Skin epidermis (tissue), 12 donors: Measurements from ENCODE around the gene ZNF682.
A peak's percentile ranks its signal among the peaks of the same experiment; 100 is the strongest.
"Not testable (repeated sequence)": the region's sequence is repeated elsewhere in the genome, so short reads cannot be mapped to it uniquely, and the experiment has no call there.

Experiments used
- H3K27ac ChIP-seq, 21 experiments: fragments of 200-600 bp; sonication (generic) in 11 of 21; one replicate each; pipeline ENCODE4 v1.5.0; 2020; ENCODE audit warnings: mild to moderate bottlenecking in 3 of 21, inconsistent platforms in 2 of 21, moderate library complexity in 2 of 21
- H3K4me3 ChIP-seq, 7 experiments: fragments of 200-600 bp; sonication (generic) in 2 of 7; one replicate each; pipeline ENCODE4 v1.5.0; 2020; ENCODE audit warnings: inconsistent platforms in 2 of 7, mild to moderate bottlenecking in 2 of 7, moderate library complexity in 1 of 7

Gene ZNF682

GRCh38 chr19:20039203-20039723, at the start of gene ZNF682:
TSS of gene ZNF682 (minus strand) at chr19:20039505. CDS start at chr19:20039345, 160 bp downstream.
- Histone ChIP-seq H3K4me3 (peak within 1 kb of the TSS; percentile 58 to 96 (median 84)), H3K27ac (peak within 1 kb of the TSS in 20 of 21 experiments; percentile 51 to 91 (median 74))

GRCh38 chr19:20082876-20083275, 43.6 kb upstream of the ZNF682 start:
- H3K4me3 ChIP-seq, H3K27ac ChIP-seq: not testable (repeated sequence)

- not testable (repeated sequence) for H3K27ac ChIP-seq, H3K4me3 ChIP-seq
Observed at GRCh38 chr19:20082232-20082833, 43.0 kb upstream of the ZNF682 start.

- no peak overlapping the region for H3K4me3 ChIP-seq
- no peak overlapping the region for H3K27ac ChIP-seq
Observed at GRCh38 chr19:20080656-20081055, 41.4 kb upstream of the ZNF682 start.

GRCh38 chr19:20079476-20079875, 40.2 kb upstream of the ZNF682 start:
- no peak overlapping the region for H3K4me3 ChIP-seq
- no peak overlapping the region for H3K27ac ChIP-seq

GRCh38 chr19:20078581-20079031, 39.3 kb upstream of the ZNF682 start:
- Histone ChIP-seq H3K27ac (peak overlapping the region in 6 of 21 experiments; percentile 18 to 56 (median 42)), H3K4me3 (peak overlapping the region; percentile 36 to 64 (median 46))

- H3K27ac ChIP-seq: peak within 1 kb of the TSS in 6 of 21 experiments; percentile 18 to 56 (median 42)
- peak within 1 kb of the TSS; percentile 36 to 64 (median 46) for H3K4me3 ChIP-seq
Observed at GRCh38 chr19:20077791-20078463, 38.6 kb upstream of the ZNF682 start, which contains the start of gene ZNF90. TSS of gene ZNF90 (plus strand) at chr19:20078000. CDS start at chr19:20078133, 133 bp downstream.

GRCh38 chr19:20072936-20073335, 33.6 kb upstream of the ZNF682 start:
- no peak overlapping the region for H3K27ac ChIP-seq
- no peak overlapping the region for H3K4me3 ChIP-seq

- Histone ChIP-seq H3K4me3 (no peak overlapping the region), H3K27ac (no peak overlapping the region)
Observed at GRCh38 chr19:20070691-20071090, 31.4 kb upstream of the ZNF682 start.

GRCh38 chr19:20068559-20068958, 29.3 kb upstream of the ZNF682 start:
- H3K4me3 ChIP-seq, H3K27ac ChIP-seq: not testable (repeated sequence)

- H3K4me3 ChIP-seq: no peak overlapping the region
- H3K27ac ChIP-seq: no peak overlapping the region
Observed at GRCh38 chr19:20067943-20068342, 28.6 kb upstream of the ZNF682 start.

- no peak overlapping the region for H3K4me3 ChIP-seq
- no peak overlapping the region for H3K27ac ChIP-seq
Observed at GRCh38 chr19:20066861-20067260, 27.6 kb upstream of the ZNF682 start.

GRCh38 chr19:20060282-20060681, 21.0 kb upstream of the ZNF682 start:
- Histone ChIP-seq H3K27ac (no peak overlapping the region), H3K4me3 (no peak overlapping the region)

- H3K4me3 ChIP-seq, H3K27ac ChIP-seq: not testable (repeated sequence)
Observed at GRCh38 chr19:20058738-20059137, 19.4 kb upstream of the ZNF682 start.

- Histone ChIP-seq H3K4me3 (peak overlapping the region; percentile 38 to 71 (median 51)), H3K27ac (peak overlapping the region in 19 of 21 experiments; percentile 36 to 84 (median 72))
Observed at GRCh38 chr19:20051841-20052768, 12.8 kb upstream of the ZNF682 start.

GRCh38 chr19:20045742-20046141, 6.4 kb upstream of the ZNF682 start:
- H3K4me3 ChIP-seq, H3K27ac ChIP-seq: not testable (repeated sequence)

GRCh38 chr19:20044663-20045062, 5.4 kb upstream of the ZNF682 start:
- Histone ChIP-seq H3K4me3 (no peak overlapping the region), H3K27ac (no peak overlapping the region)

GRCh38 chr19:20038358-20039202, 725 bp downstream of the ZNF682 start:
- Histone ChIP-seq H3K4me3 (peak overlapping the region; percentile 58 to 96 (median 84)), H3K27ac (peak overlapping the region in 20 of 21 experiments; percentile 51 to 91 (median 74))

GRCh38 chr19:20035935-20036334, 3.4 kb downstream of the ZNF682 start:
- no peak overlapping the region for H3K27ac ChIP-seq
- H3K4me3 ChIP-seq: no peak overlapping the region
